SK-N-MC (cell line): ENCODE results near the gene ARPC4.

Experiments
- EZH2 ChIP-seq: fragments of 200-600 bp; sonication (generic); IDR thresholded peaks from one replicate; pipeline ENCODE4 v1.6.1; 2017; ENCODE audit warnings: antibody characterized with exemption
- POLR2AphosphoS5 ChIP-seq: IDR thresholded peaks from 2 replicates; pipeline ENCODE4 v1.6.1; 2012; ENCODE audit warnings: mild to moderate bottlenecking, low read depth, low read length, borderline replicate concordance

DNA sequence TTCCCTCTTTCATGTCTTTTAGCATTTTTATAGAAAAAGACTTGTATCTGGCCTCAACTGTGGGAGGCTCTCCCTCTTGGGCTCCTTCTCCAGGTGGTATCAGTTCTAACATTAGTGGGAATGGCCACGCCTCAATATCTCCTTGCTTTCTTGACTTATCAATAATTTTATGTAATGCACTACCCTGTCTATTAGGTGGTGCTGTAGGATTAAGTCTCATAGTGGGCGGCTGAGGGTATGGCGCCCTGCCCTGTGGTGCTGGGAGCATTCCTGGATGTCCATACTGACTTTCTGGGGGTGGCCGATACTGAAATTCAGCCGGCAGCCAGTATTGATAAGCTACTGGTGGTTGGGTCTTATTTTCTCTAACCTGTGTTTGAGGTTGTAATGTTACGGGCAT, 59.6 kb downstream of the ARPC4 start:
- no peak for TF ChIP-seq EZH2
- no peak for TF ChIP-seq POLR2AphosphoS5
